Right cardiac atrium (tissue), 5 donors: ENCODE data around the gene CEP63. TPM values are rescaled to one million over a fixed set of nuclear protein-coding genes. Genes with fewer than 3 reads are reported as not detected.
"Not testable (repeated sequence)": the region's sequence is repeated elsewhere in the genome, so short reads cannot be mapped to it uniquely, and the experiment has no call there.

Experiments used
- ATAC-seq, 2 donors: fragments of 200-7000 bp; cut with Tn5 transposase; one replicate each; pipeline versions ENCODE4 v1.8.0 to v1.9.1; 2020; ENCODE audit warnings: moderate library complexity in 2 of 2, mild to moderate bottlenecking in 1 of 2
- DNase-seq, 3 donors: peaks; one replicate each; pipeline ENCODE4 v3.0.0-alpha.2; 2020
- H3K27ac ChIP-seq: one replicate; pipeline ENCODE4 v1.5.1; 2013; ENCODE audit warnings: mild to moderate bottlenecking, low read length, control low read depth, moderate library complexity
- H3K27me3 ChIP-seq: one replicate; pipeline ENCODE4 v1.6.1; 2013; ENCODE audit not compliant: control insufficient read depth, insufficient read depth
- H3K4me1 ChIP-seq: one replicate; pipeline ENCODE4 v1.6.1; 2013; ENCODE audit warnings: low read length; ENCODE audit not compliant: control insufficient read depth, insufficient read depth
- H3K4me3 ChIP-seq: one replicate; pipeline ENCODE4 v1.5.1; 2013; ENCODE audit warnings: low read length, control low read depth
- H3K9me3 ChIP-seq: one replicate; pipeline ENCODE4 v1.6.1; 2013; ENCODE audit warnings: low read length; ENCODE audit not compliant: control insufficient read depth
- WGBS: extraction: QIAGEN DNeasy Blood & Tissue Kit; methylation state at CpG from one replicate; pipeline ENCODE4 v1.1.7; 2013; 5-methylcytosine and 5-hydroxymethylcytosine counted together
- intact Hi-C, 4 donors: fragments of 100-400 bp; cut with DNase I; formaldehyde crosslinking; loops; one replicate each; pipeline versions ENCODE4 v1.11.0 to v1.14.0; 2022 to 2023
- polyA plus RNA-seq: library from polyadenylated mRNA; stranded (reverse); fragments of 200-250 nt; gene quantifications from one replicate; pipeline ENCODE4 v1.2.3, GENCODE V29; 2013
- total RNA-seq, 4 donors: library from RNA; stranded (reverse); fragmentation: NEBNext Ultra II Directional; extraction: Animal tissue kit (Norgen Biotek cat#: 25700); gene quantifications; one replicate each; pipeline ENCODE4 v1.2.1, GENCODE V29; 2021
- donor health status: healthy with polysubstance abuse.
- donor health status: DM: no; HTN: yes; CAD: no.
- donor health status: DM: no; HTN: no; CAD: no.
- donor health status: DM: no; HTN: yes; CAD: no; lungs with severe emphysema.
- donor health status: DM: yes; HTN: yes; CAD: no.

Gene CEP63
- total and polyA plus RNA-seq, 5 donors = 31.3 to 41.6 (median 38.1) TPM

DNA sequence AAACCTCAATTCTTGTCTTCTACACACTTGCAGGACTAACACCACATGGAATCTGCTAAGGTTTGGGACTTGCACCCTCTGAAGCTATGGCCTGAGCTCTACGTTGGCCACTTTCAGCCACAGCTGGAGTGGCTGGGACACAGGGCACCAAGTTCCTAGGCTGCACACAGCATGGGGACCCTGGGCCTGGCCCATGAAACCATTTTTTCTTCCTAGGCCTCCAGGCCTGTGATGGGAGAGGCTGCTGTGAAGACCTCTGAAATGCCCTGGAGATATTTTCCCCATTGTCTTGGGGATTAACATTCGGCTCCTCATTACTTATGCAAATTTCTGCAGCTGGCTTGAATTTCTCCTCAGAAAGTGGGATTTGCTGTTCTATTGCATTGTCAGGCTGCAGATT lies 84.0 kb downstream of the CEP63 start:
- DNase-seq, H3K27me3 ChIP-seq, intact Hi-C loops, H3K9me3 ChIP-seq, ATAC-seq, H3K4me1 ChIP-seq, H3K4me3 ChIP-seq, H3K27ac ChIP-seq: not testable (repeated sequence)
- 88% methylated on average over 2 of the region's 2 CpGs for WGBS

DNA sequence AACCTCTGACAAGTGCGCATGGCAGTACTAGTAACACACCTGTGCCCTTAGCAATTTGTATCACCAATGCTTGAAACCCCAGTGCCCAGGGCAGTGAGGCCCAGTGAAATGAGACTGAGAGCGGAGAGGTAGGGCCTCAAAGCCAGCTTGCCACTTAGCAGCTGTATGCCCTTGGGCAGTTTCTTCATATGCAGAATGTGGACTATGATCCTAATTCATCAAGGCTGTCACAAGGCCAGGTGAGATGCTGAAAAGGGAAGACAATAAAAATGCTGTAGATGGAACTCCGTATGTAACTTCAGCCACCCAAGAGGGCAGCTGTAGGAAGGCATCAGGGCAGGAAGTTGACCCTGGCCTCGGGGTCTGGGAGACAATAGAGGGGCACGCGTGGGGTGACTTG lies 90.6 kb downstream of the CEP63 start:
- WGBS = 72% methylated on average over 6 of the region's 6 CpGs
- H3K4me3 ChIP-seq = no peak overlapping the region

DNA sequence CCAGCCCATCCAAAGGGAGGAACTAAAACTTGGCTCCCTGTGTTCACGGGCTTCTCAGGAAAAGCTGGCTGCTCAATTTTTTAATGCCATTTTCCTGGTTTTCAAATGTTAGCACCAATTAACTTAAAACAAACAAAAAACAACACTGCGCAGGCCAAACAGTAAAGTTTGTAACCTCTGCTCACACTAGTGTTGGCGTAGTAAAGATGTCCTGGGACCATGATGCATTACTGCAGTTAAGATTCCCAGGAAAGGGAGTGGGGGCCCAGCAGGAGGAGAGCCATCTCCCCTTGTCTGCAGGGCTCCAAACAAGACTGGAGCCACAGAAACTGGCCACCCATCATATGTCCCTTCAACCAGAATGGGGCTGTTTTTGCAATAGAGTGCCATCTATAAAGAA lies 91.0 kb downstream of the CEP63 start:
- ATAC-seq = no peak
- Histone ChIP-seq H3K27me3 (no peaks in the 10 kb centered on the region), H3K27ac (no peak overlapping the region), H3K9me3 (no peaks in the 10 kb centered on the region), H3K4me1 (no peaks in the 10 kb centered on the region), H3K4me3 (no peak overlapping the region)
- 89% methylated on average over 3 of the region's 3 CpGs for WGBS
- no peak for DNase-seq
- intact Hi-C loops = no loop called here

More for the DNA sequence above, 90.6 kb downstream of the CEP63 start:
- Histone ChIP-seq H3K27me3 (no peaks in the 10 kb centered on the region), H3K9me3 (no peaks in the 10 kb centered on the region), H3K4me1 (no peaks in the 10 kb centered on the region), H3K27ac (no peak overlapping the region)
- intact Hi-C loops = no loop called here
- ATAC-seq (no peak), DNase-seq (no peak)

DNA sequence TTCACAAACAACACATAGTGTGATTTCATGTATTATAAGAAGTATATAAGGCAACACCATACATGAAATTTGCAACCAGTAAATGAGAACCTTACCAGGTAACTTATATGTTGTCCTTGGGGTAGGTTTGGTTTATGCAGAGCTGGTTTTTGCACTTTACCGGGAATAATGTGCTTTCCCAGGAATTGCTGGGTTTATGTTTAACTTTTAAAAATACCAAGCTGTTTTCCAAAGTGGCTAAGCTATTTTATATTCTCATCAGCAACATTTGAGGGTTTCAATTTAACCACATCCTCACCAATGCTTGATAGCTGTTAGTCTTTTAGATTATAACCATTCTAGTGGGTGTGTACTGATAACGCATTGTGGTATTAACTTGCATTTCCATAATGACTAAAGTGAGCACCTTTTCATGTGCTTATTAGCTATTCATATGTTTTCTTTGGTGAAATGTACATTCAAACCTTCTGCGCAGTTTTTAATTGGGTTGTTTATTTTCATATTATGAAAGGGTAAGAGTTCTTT lies 93.3 kb downstream of the CEP63 start:
- Histone ChIP-seq H3K27ac (no peak overlapping the region), H3K4me1 (no peaks in the 10 kb centered on the region), H3K4me3 (no peak overlapping the region), H3K27me3 (no peaks in the 10 kb centered on the region), H3K9me3 (no peaks in the 10 kb centered on the region)
- WGBS = 96% methylated on average over 3 of the region's 3 CpGs
- no peak for ATAC-seq
- DNase-seq = no peak
- intact Hi-C loops = no loop called here

DNA sequence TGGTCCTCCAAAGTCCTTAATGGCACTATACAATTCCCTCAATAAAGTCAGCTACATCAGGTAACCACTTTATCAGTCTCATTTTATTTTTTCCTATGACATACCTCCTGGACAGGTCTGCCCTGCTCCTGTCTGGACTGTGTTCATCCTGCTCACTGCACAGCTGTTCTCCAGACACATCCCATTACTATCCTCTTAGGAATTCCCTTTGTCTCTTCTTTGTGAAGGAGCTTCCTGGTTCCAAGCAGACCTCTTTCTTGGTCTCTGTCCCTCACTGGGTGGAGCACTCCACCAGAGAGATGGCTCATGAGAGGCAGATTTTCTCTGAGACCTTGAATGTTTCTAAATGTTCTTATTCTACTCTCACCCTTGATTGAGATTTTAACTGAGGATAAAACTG lies 104.9 kb downstream of the CEP63 start:
- Histone ChIP-seq H3K27me3 (no peaks in the 10 kb centered on the region), H3K4me3 (no peak overlapping the region), H3K27ac (no peak overlapping the region), H3K9me3 (no peaks in the 10 kb centered on the region), H3K4me1 (no peaks in the 10 kb centered on the region)
- no peak for DNase-seq
- ATAC-seq = no peak
- intact Hi-C loops = no loop called here

DNA sequence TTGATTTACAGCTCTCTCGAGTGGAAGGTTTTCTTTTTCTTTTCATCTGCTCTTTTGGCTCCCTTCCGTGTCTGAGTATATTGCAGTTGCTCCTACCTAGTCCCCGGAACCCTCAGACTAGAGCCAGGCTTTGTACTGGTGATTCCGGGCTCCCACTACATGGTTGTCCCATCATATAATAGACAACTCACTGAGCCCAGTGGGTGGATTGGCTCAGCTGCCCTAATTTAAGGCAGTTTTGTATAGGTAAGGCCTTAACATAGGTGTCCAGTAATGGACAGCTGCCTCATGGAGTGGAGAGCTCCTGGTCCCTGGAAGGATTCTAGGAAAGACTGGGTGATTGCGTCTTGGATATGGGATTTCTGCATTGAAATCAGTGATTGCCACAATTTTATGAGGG lies 106.9 kb downstream of the CEP63 start:
- DNase-seq = no peak

DNA sequence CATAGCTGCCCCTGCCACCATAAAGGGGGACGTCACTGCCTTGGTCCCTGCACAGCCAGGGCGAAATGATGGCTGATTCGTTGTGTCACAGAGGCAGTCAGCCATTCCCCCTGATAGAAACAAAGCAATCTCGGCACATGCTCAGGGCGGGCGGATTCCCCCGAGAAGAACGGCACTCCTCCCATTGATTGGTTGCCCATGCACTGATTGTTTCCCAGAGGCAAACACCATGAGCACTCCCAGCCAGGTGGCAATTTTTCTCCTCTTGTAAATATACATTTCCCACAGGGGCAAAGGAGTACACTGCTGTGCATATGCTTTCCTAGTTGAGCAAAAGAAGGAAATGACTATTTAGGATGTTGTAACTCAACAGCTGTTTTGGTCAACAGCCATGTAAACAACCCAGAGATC lies 108.5 kb downstream of the CEP63 start:
- Histone ChIP-seq H3K27me3 (no peaks in the 10 kb centered on the region), H3K4me1 (no peaks in the 10 kb centered on the region), H3K4me3 (no peak overlapping the region), H3K27ac (no peak overlapping the region), H3K9me3 (no peaks in the 10 kb centered on the region)
- no peak for DNase-seq
- intact Hi-C loops = no loop called here
- 66% methylated on average over 8 of the region's 8 CpGs for WGBS
- no peak for ATAC-seq

More for the DNA sequence above, 106.9 kb downstream of the CEP63 start:
- no peaks in the 10 kb centered on the region for H3K27me3 ChIP-seq
- ATAC-seq = no peak
- H3K27ac ChIP-seq = no peak overlapping the region
- no peaks in the 10 kb centered on the region for H3K4me1 ChIP-seq
- intact Hi-C loops = no loop called here
- H3K4me3 ChIP-seq = no peak overlapping the region
- 89% methylated on average over 5 of the region's 5 CpGs for WGBS
- H3K9me3 ChIP-seq = no peaks in the 10 kb centered on the region

DNA sequence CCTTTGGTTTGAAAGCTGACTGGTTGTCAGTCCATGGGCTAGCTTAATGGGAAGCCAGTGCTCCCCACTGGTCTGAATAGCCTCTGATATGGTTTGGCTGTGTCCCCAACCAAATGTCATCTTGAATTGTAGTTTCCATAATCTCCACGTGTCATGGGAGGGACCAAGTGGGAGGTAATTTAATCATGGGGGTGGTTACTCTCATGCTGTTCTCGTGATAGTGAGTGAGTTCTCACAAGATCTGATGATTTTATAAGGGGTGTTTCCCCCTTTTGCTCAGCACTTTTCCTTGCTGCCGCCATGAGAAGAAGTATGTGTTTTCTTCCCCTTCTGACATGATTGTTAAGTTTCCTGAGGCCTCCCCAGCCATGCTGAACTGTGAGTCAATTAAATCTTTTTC lies 109.1 kb downstream of the CEP63 start:
- intact Hi-C loops, H3K4me1 ChIP-seq, H3K27me3 ChIP-seq, H3K27ac ChIP-seq, H3K9me3 ChIP-seq, DNase-seq, H3K4me3 ChIP-seq, ATAC-seq: not testable (repeated sequence)
- 64% methylated on average over 3 of the region's 3 CpGs for WGBS

DNA sequence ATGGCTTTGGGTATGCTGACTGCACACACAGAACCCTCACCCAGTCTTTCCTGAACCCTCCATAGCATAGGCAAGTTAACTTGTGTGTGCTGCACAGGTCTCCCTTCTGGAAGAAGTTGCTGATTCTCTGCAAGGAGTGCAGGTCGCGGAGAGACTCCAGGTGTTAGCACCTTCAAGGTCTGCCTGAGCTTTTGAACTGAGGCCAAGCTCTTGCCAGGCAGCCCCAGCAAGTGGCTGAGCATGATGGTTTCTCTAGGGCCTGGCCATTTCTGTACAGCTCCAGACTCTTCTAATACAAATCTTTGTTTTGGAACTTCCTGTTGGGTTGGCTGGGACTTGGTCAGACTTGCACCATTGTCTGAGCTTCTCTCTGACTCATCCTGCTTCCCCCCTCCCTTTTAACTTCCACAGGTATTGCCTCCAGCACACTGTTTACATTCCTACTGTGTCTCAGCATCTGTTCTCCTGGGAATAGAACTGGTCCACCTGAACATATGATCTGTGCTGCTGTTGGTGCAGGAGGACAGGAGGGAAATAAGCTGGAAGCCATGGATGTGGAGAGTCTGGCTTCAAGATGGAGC lies 111.6 kb downstream of the CEP63 start:
- 66% methylated on average over 2 of the region's 2 CpGs for WGBS
- intact Hi-C loops = no loop called here
- DNase-seq (no peak), ATAC-seq (no peak)
- H3K4me3 ChIP-seq = no peak overlapping the region
- H3K9me3 ChIP-seq = no peaks in the 10 kb centered on the region
- H3K27me3 ChIP-seq = no peaks in the 10 kb centered on the region
- no peaks in the 10 kb centered on the region for H3K4me1 ChIP-seq
- H3K27ac ChIP-seq = no peak overlapping the region

DNA sequence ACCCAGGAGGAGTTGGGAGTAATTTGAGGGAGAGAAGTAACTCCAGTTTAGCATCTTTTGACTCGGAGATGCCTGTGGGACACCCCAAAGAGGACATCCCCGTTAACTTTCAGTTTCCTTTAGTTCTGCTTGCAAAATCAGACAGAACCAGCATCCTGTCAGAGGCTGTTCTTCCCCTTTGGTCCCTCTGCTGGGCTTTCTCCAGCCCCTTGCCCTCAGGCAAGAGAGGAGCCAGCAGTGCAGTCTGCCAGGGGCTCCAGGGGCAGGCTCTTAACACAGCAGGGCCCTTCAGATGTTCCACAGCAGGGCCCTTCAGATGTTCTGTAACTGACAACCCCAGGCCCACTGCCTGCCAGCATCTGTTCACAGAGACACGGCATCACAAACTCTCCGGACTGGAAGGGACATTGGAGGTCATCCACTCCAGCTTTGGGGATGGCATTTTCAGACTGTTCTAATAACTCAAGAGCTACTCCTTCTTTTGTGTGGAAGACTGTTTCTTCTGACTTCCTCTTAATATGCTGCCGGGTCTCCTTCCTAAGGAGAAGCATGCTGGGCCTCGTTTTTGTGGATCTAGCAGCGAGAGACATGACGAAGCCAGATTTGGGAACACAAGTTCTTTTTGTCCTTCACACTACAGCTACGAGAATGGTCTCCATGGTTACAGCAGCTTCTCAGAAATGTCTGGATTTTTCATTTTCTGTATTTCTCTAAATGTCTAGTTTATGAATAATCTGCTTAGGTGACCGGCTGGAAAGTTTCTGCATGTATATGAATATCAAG lies 113.1 kb downstream of the CEP63 start:
- intact Hi-C loops = no loop called here
- no peaks in the 10 kb centered on the region for H3K27me3 ChIP-seq
- no peaks in the 10 kb centered on the region for H3K9me3 ChIP-seq
- H3K27ac ChIP-seq = no peak overlapping the region
- DNase-seq (no peak), ATAC-seq (no peak)
- no peak overlapping the region for H3K4me3 ChIP-seq
- 60% methylated on average over 10 of the region's 10 CpGs for WGBS
- H3K4me1 ChIP-seq = no peaks in the 10 kb centered on the region

DNA sequence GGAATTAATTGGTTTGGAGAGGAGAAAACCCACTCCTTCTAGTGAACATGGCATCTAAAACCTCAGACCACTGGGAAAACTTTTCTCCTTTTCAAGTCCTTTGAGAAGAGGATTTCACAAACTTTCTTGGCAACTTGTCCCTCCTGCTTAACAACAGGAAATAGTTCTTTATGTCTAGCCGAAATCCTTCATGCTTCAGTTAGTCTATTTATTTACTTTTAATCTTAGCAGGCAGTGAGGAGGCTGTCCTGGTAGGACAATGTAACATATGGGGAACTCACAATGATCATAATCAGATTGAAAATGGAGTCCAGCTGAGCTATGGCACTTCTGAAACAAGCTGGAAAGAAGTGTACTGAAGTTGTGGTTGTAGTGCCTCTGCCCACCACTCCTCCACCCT lies 114.3 kb downstream of the CEP63 start:
- H3K4me3 ChIP-seq = no peak overlapping the region
- 35% methylated on average over 1 of the region's 1 CpG for WGBS
- H3K4me1 ChIP-seq = no peaks in the 10 kb centered on the region
- no peak overlapping the region for H3K27ac ChIP-seq
- no peaks in the 10 kb centered on the region for H3K9me3 ChIP-seq
- no peaks in the 10 kb centered on the region for H3K27me3 ChIP-seq
- DNase-seq (no peak), ATAC-seq (no peak)
- intact Hi-C loops = loop anchor here (5.0 to 10.0 kb wide), 4 partner anchors 155 to 1297 kb away; no protein-coding TSS in a partner anchor
